ENCODE results near the gene POC1B.
A peak's percentile ranks its signal among the peaks of the same experiment; 100 is the strongest.

Gene POC1B

DNA sequence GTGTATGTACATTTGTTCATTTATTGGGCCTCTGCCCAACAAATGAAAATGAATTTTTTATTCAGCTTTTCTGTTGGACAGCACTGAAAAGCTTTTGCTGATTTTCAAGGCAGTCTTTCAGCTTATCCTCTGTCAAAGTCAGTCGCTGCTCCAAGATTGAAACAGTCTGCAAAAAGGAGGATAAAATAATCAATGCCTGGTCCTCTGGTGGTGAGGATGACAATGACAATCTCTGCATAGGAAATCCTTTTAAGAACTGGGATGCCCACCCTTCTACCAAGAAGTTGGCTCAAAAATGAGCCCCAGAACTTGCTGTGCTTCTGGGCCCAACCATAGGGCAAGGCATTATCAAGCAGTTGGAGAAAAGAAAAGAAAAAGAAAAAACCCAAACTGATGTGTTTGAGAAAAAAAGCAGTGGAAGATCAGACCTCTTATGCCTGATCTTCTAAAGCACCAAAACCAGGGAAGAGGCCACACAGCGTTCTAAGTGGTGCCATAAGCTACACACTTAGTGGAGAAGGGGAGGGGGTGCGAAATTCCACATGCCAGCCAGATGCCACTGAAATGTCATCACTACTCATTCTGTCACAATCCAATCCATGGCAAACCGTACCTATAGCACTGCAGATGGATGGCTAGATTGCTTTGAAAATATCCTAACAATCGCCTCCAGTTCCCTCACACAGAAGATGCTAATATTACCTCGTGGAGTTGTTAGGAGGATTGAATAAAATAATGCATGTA lies 104.6 kb downstream of the POC1B start:
- no peak for FAIRE-seq

GRCh38 chr12:89418228-89418910 lies 107.5 kb downstream of the POC1B start:
- FAIRE-seq: no peak
- DNase-seq (ENCODE audit: low spot score): no peak

More for the DNA sequence above, 104.6 kb downstream of the POC1B start:
- DNase-seq (ENCODE audit: low spot score): no peak

- FAIRE-seq (no peak), DNase-seq (ENCODE audit: low spot score) (no peak)
These were observed 108.4 kb downstream of the POC1B start for GRCh38 chr12:89417246-89417977.

GRCh38 chr12:89416049-89416792 lies 109.6 kb downstream of the POC1B start:
- DNase-seq (ENCODE audit: low spot score) (no peak), FAIRE-seq (no peak)

- DNase-seq (ENCODE audit: low spot score) (no peak), FAIRE-seq (no peak)
These were observed 111.0 kb downstream of the POC1B start for GRCh38 chr12:89414851-89415250.

DNA sequence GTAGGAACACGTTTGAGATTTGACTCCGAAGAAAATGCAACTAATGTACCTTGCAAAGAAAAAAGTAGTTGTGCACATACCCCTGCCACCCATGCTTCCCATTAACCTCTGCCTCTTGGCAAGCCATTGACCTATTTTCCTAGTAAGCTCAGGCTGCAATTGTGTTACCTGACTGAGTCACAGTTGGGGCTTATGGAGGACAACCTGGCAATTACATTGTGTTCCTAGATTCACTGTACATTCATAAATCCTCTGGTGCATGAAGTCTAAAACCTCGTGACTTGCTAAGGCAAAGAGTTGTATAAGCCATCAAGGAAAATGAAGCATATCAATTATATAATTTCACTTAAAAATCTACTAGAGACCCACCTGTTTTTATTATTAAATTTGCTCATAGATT lies 111.5 kb downstream of the POC1B start:
- DNase-seq (ENCODE audit: low spot score): no peak
- FAIRE-seq: no peak

DNA sequence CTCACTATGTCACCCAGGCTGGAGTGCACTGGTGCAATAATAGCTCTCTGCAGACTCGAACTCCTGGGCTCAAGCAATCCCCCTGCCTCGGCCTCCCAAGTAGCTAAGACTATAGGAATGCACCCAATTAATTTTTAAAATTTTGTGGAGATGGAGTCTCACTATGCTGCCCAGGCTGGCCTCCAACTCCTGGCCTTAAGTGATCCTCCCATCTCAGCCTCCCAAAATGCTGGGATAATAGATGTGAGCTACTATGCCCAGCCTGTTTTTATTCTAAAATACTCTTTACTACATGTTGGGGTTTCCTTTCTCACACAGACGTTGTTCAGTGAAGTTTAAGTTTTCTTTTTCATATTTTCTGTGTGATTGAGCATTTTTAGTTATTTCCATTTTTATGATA lies 112.6 kb downstream of the POC1B start:
- DNase-seq (ENCODE audit: low spot score) (no peak), FAIRE-seq (no peak)

- FAIRE-seq (no peak), DNase-seq (ENCODE audit: low spot score) (no peak)
These were observed 113.2 kb downstream of the POC1B start for GRCh38 chr12:89412665-89413064.

- FAIRE-seq (no peak), DNase-seq (ENCODE audit: low spot score) (no peak)
These were observed 114.0 kb downstream of the POC1B start for GRCh38 chr12:89411846-89412245.

DNA sequence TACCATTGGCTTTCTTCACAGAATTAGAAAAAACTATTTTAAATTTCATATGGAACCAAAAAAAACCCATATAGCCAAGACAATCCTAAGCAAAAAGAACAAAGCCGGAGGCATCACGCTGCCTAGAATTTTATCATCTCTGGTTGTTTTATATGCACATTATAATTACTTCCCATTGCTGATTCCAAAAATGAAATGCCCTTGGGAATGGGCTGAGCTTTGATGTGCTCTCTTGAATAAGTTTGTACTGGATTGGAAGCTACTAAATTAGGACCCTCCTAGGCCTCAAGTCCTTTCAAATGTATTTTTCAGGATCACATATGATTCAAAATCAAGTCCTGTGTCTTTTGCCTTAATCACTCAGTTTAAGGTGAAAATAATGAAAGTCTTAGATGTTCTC lies 114.6 kb downstream of the POC1B start:
- no peak for FAIRE-seq

GRCh38 chr12:89405626-89406345 lies 120.1 kb downstream of the POC1B start:
- DNase-seq (ENCODE audit: low spot score) (no peak), FAIRE-seq (no peak)

More for the DNA sequence above, 114.6 kb downstream of the POC1B start:
- no peak for DNase-seq (ENCODE audit: low spot score)

- DNase-seq (ENCODE audit: low spot score) (no peak), FAIRE-seq (no peak)
These were observed 124.3 kb downstream of the POC1B start for GRCh38 chr12:89401433-89402058.

- FAIRE-seq: no peak
- DNase-seq (ENCODE audit: low spot score): no peak
These were observed 125.4 kb downstream of the POC1B start for GRCh38 chr12:89400415-89400814.

GRCh38 chr12:89395712-89396111 lies 130.1 kb downstream of the POC1B start:
- DNase-seq (ENCODE audit: low spot score): no peak
- no peak for FAIRE-seq

GRCh38 chr12:89393551-89394121 lies 132.2 kb downstream of the POC1B start:
- no peak for DNase-seq (ENCODE audit: low spot score)
- FAIRE-seq: no peak

GRCh38 chr12:89392391-89392790 lies 133.5 kb downstream of the POC1B start:
- FAIRE-seq (no peak), DNase-seq (ENCODE audit: low spot score) (no peak)

DNA sequence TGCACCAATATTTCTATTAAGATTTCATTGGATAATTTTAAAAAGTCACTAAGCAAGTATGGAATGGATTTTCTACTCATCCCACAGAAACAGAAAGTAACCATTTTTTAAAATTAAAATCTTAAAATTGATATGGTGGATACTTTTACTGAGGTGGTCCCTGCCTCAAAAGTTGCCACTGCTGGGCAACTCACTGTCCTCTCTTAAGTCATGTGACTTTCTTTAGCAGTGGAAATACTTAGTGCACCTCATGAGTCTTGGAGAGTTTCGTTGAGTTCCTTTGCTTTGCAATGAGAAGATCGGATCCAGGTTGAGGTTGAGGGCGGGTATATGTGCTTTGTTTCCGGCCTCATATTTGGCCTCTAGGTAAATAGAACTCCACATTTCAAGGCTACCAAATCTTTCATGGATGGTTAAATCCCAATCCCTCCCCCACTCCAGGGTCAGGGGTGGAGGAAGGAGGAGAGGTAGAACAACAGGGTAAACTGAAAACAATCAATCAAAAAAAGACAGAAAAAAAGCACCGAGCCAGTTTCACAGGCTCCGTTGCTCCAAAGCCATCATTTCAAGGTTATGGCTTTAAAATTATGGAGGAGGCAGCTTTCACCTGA lies 134.0 kb downstream of the POC1B start:
- DNase-seq (ENCODE audit: low spot score) (no peak), FAIRE-seq (no peak)

- DNase-seq (ENCODE audit: low spot score) (peak; percentile 75), FAIRE-seq (peak; percentile 72)
These were observed 134.8 kb downstream of the POC1B start for GRCh38 chr12:89390802-89391673.
